Ovary (tissue), 3 donors: Measurements from ENCODE around the gene MXD3.

Experiments used
- EP300 ChIP-seq: sonication (generic); formaldehyde crosslinking; IDR thresholded peaks from one replicate; pipeline ENCODE4 v1.6.1; 2017; ENCODE audit warnings: antibody characterized with exemption
- POLR2A ChIP-seq: fragments of 450-650 bp; IDR thresholded peaks from one replicate; pipeline ENCODE4 v1.6.1; 2017; ENCODE audit warnings: antibody characterized with exemption, mild to moderate bottlenecking, moderate library complexity
- TF ChIP-seq, protein P1 (sequence below), 3 donors: fragments of 450-650 bp in 2 of 3; fragments of 200-600 bp in 1 of 3; IDR thresholded peaks; one replicate each; pipeline versions ENCODE4 v1.5.1 to v1.8.0; 2016 to 2022; ENCODE audit warnings: antibody characterized with exemption in 3 of 3, mild to moderate bottlenecking in 1 of 3
- donor health status: DM: no; HTN: no; CAD: no.

DNA sequence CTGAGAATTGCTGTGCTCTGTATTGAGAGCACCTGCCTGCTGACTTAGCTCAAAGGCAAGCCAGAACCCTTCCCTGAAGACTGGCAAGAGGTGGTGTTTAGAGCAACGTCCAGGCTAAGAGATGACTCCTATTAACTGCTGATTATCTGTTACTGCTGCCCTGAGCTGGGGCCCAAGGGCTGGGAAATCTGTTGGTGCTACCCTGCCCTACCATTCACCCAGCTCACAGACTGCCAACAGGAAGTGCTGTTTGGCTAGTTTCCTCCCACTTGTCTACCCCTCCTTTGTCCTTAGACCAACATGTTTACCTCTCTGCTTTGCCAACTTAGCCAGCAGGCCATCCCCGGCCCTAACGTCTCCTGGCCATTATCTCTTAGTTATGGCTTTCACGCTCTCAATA lies 15.1 kb downstream of the MXD3 start:
- TF ChIP-seq EP300 = no peak
- no peak for TF ChIP-seq POLR2A
- TF ChIP-seq, protein P1, sequence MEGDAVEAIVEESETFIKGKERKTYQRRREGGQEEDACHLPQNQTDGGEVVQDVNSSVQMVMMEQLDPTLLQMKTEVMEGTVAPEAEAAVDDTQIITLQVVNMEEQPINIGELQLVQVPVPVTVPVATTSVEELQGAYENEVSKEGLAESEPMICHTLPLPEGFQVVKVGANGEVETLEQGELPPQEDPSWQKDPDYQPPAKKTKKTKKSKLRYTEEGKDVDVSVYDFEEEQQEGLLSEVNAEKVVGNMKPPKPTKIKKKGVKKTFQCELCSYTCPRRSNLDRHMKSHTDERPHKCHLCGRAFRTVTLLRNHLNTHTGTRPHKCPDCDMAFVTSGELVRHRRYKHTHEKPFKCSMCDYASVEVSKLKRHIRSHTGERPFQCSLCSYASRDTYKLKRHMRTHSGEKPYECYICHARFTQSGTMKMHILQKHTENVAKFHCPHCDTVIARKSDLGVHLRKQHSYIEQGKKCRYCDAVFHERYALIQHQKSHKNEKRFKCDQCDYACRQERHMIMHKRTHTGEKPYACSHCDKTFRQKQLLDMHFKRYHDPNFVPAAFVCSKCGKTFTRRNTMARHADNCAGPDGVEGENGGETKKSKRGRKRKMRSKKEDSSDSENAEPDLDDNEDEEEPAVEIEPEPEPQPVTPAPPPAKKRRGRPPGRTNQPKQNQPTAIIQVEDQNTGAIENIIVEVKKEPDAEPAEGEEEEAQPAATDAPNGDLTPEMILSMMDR (IDR thresholded peaks at IDR 0.05) = no peak
